Measurements from ENCODE around the gene SSH2.

The SSH2 gene

GRCh38 chr17:29650396-29650795, 279.6 kb downstream of the SSH2 start:
- no peak for DNase-seq (ENCODE audit: low read depth, low spot score)

GRCh38 chr17:29649359-29649758, 280.7 kb downstream of the SSH2 start:
- no peak for TF ChIP-seq CTCF (IDR thresholded peaks at IDR 0.05; ENCODE audit: insufficient read depth, low read length, missing control alignments)
- ChIA-PET POLR2A (no interaction called here), CTCF (interaction anchor here (1.0 to 1.7 kb wide), 2 partner anchors 10 to 130 kb away, joined by 3 to 5 read pairs; no protein-coding TSS in a partner anchor)
- no peak overlapping the region for H3K4me3 ChIP-seq (ENCODE audit: low read depth, low read length)
- no peak for DNase-seq (ENCODE audit: low read depth, low spot score)

More at GRCh38 chr17:29650396-29650795, 279.6 kb downstream of the SSH2 start:
- CTCF ChIA-PET, result interaction anchor here (1.0 to 3.6 kb wide), 2 partner anchors 11 kb away, joined by 5 to 18 read pairs; no protein-coding TSS in a partner anchor
- POLR2A ChIA-PET, result no interaction called here
- H3K4me3 ChIP-seq (ENCODE audit: low read depth, low read length), result no peak overlapping the region
- TF ChIP-seq CTCF (IDR thresholded peaks at IDR 0.05; ENCODE audit: insufficient read depth, low read length, missing control alignments), result no peak

GRCh38 chr17:29648005-29648404, 282.0 kb downstream of the SSH2 start:
- DNase-seq (ENCODE audit: low read depth, low spot score), result no peak
- CTCF ChIA-PET, result interaction anchor here (1.0 to 1.7 kb wide), 2 partner anchors 9 to 131 kb away, joined by 3 to 6 read pairs; no protein-coding TSS in a partner anchor
- no peak overlapping the region for H3K4me3 ChIP-seq (ENCODE audit: low read depth, low read length)
- POLR2A ChIA-PET, result no interaction called here
- TF ChIP-seq CTCF (IDR thresholded peaks at IDR 0.05; ENCODE audit: insufficient read depth, low read length, missing control alignments), result no peak

- ChIA-PET POLR2A (no interaction called here), CTCF (interaction anchor here (1.1 to 5.9 kb wide), 5 partner anchors 9 to 286 kb away, joined by 3 to 41 read pairs (median 4); no protein-coding TSS in a partner anchor)
- no peak for TF ChIP-seq CTCF (IDR thresholded peaks at IDR 0.05; ENCODE audit: insufficient read depth, low read length, missing control alignments)
- peak; percentile 57 for DNase-seq (ENCODE audit: low read depth, low spot score)
- no peak overlapping the region for H3K4me3 ChIP-seq (ENCODE audit: low read depth, low read length)
These were observed 284.4 kb downstream of the SSH2 start for GRCh38 chr17:29645515-29646051.

GRCh38 chr17:29643817-29644160, 286.2 kb downstream of the SSH2 start:
- no peak for TF ChIP-seq CTCF (IDR thresholded peaks at IDR 0.05; ENCODE audit: insufficient read depth, low read length, missing control alignments)
- no peak overlapping the region for H3K4me3 ChIP-seq (ENCODE audit: low read depth, low read length)
- ChIA-PET POLR2A (no interaction called here), CTCF (interaction anchor here (0.9 to 8.2 kb wide), 6 partner anchors 26 to 450 kb away, joined by 3 to 136 read pairs (median 12); partner anchors contain the start of gene SSH2)
- DNase-seq (ENCODE audit: low read depth, low spot score), result no peak

- CTCF ChIA-PET, result interaction anchor here (0.8 to 8.2 kb wide), 6 partner anchors 25 to 290 kb away, joined by 3 to 136 read pairs (median 10); partner anchors contain the start of gene SSH2
- DNase-seq (ENCODE audit: low read depth, low spot score), result no peak
- POLR2A ChIA-PET, result no interaction called here
- no peak overlapping the region for H3K4me3 ChIP-seq (ENCODE audit: low read depth, low read length)
- TF ChIP-seq CTCF (IDR thresholded peaks at IDR 0.05; ENCODE audit: insufficient read depth, low read length, missing control alignments), result no peak
These were observed 287.8 kb downstream of the SSH2 start for GRCh38 chr17:29642171-29642611.

Data from AG04449 (cell line).